Caco-2 (cell line): Measurements from ENCODE around the gene EEF1AKMT1. TPM values are rescaled to one million over a fixed set of nuclear protein-coding genes. Genes with fewer than 3 reads are reported as not detected.

Experiments
- BruUV-seq: library from RNA; stranded (reverse); fragments of 400-500 nt; replicated peaks from 2 replicates; lab custom pipeline; 2021; lab: Mats Ljungman, UMichigan
- CTCF ChIA-PET: fragments of 300-600 bp; sonication (Branson Sonifier 250); formaldehyde crosslinking; loops from one replicate; lab custom pipeline; 2022; ENCODE audit warnings: antibody characterized with exemption; lab: Charles Lee
- POLR2A ChIA-PET: fragments of 300-600 bp; sonication (Branson Sonifier 250); formaldehyde crosslinking; loops from one replicate; lab custom pipeline; 2022; ENCODE audit warnings: antibody characterized with exemption; lab: Charles Lee
- DNase-seq, 2 experiments: peaks; one replicate each; pipeline versions ENCODE4 v3.0.0 to v3.0.0-alpha.2; 2020 to 2022
- H3K27me3 ChIP-seq: replicated peaks from 2 replicates; pipeline ENCODE4 v1.6.0; 2011; ENCODE audit warnings: low read length; ENCODE audit not compliant: control insufficient read depth, insufficient read depth
- H3K36me3 ChIP-seq: 2 replicates; pipeline ENCODE4 v1.5.1; 2011; ENCODE audit warnings: low read length; ENCODE audit not compliant: control insufficient read depth, insufficient read depth
- H3K4me1 ChIP-seq: fragments of 250-450 bp; sonication (Bioruptor Pico); 2 replicates; pipeline ENCODE4 v1.5.1; 2020; ENCODE audit warnings: mild to moderate bottlenecking
- H3K4me3 ChIP-seq: 2 replicates; pipeline ENCODE4 v1.5.1; 2011; ENCODE audit warnings: low read depth, mild to moderate bottlenecking, control low read depth, low read length
- H3K9me3 ChIP-seq: fragments of 250-450 bp; sonication (Bioruptor Pico); 2 replicates; pipeline ENCODE4 v1.5.1; 2020; ENCODE audit warnings: mild to moderate bottlenecking, moderate library complexity
- H3K27ac Mint-ChIP-seq: one replicate; pipeline ENCODE4 v1.8.0; 2022; ENCODE audit warnings: mixed read lengths; ENCODE audit not compliant: unreplicated experiment
- H3K27me3 Mint-ChIP-seq: one replicate; pipeline ENCODE4 v1.8.0; 2022; ENCODE audit warnings: mixed read lengths; ENCODE audit not compliant: insufficient read depth, unreplicated experiment
- H3K36me3 Mint-ChIP-seq: one replicate; pipeline ENCODE4 v1.8.0; 2022; ENCODE audit warnings: mild to moderate bottlenecking, mixed read lengths; ENCODE audit not compliant: insufficient read depth, unreplicated experiment
- H3K4me1 Mint-ChIP-seq: one replicate; pipeline ENCODE4 v1.8.0; 2022; ENCODE audit warnings: low read depth, mixed read lengths; ENCODE audit not compliant: unreplicated experiment
- H3K4me3 Mint-ChIP-seq: one replicate; pipeline ENCODE4 v1.8.0; 2022; ENCODE audit warnings: mild to moderate bottlenecking, moderate library complexity, mixed read lengths; ENCODE audit not compliant: unreplicated experiment
- H3K9me3 Mint-ChIP-seq: one replicate; pipeline ENCODE4 v1.8.0; 2022; ENCODE audit warnings: mixed read lengths; ENCODE audit not compliant: unreplicated experiment
- CTCF ChIP-seq, 2 experiments: fragments of 200-600 bp in 1 of 2; IDR thresholded peaks; 1 replicate in 1 of 2; 2 replicates in 1 of 2; pipeline versions ENCODE4 v1.5.1 to v1.8.0; 2011 to 2022; ENCODE audit warnings: antibody characterized with exemption in 1 of 2, control low read depth in 1 of 2, inconsistent platforms in 1 of 2, low read depth in 1 of 2, low read length in 1 of 2, mild to moderate bottlenecking in 1 of 2, moderate library complexity in 1 of 2; ENCODE audit not compliant: insufficient read depth in 1 of 2, severe bottlenecking in 1 of 2, unreplicated experiment in 1 of 2
- intact Hi-C: fragments of 100-400 bp; cut with micrococcal nuclease; formaldehyde crosslinking; loops from one replicate; pipeline ENCODE4 v1.10.0; 2022; ENCODE audit not compliant: unreplicated experiment
- total RNA-seq: library from RNA; stranded (reverse); gene quantifications from 2 replicates; pipeline ENCODE4 v1.2.3, GENCODE V29; 2022

Gene EEF1AKMT1
- total RNA-seq, 1 experiment from 2014 or later = 8.6 TPM

GRCh38 chr13:20767309-20767943 is 6.3 kb downstream of the EEF1AKMT1 start:
- no peaks in the 10 kb centered on the region for H3K36me3 ChIP-seq
- peaks cover 21% of the 10 kb centered on the region for H3K36me3 Mint-ChIP-seq
- peaks cover 22% of the 10 kb centered on the region for H3K9me3 Mint-ChIP-seq
- H3K27me3 Mint-ChIP-seq = no peaks in the 10 kb centered on the region
- BruUV-seq = no TSS peak
- no peak overlapping the region for H3K27ac Mint-ChIP-seq
- H3K4me1 Mint-ChIP-seq = peaks cover 12% of the 10 kb centered on the region
- no peak for DNase-seq
- no peaks in the 10 kb centered on the region for H3K4me1 ChIP-seq
- H3K4me3 Mint-ChIP-seq = no peak overlapping the region
- H3K9me3 ChIP-seq = peaks cover 8% of the 10 kb centered on the region
- ChIA-PET CTCF (interaction anchor here (0.6 kb wide), 1 partner anchor 32 kb away, joined by 7 read pairs; no protein-coding TSS in a partner anchor), POLR2A (interaction anchor here (0.6 kb wide), 1 partner anchor 169 kb away, joined by 7 read pairs; no protein-coding TSS in a partner anchor)
- H3K27me3 ChIP-seq = no peaks in the 10 kb centered on the region
- no peak overlapping the region for H3K4me3 ChIP-seq
- intact Hi-C loops = no loop called here
- TF ChIP-seq CTCF (IDR thresholded peaks at IDR 0.05; ENCODE audit: insufficient read depth in 1 of 2, low read depth in 1 of 2, low read length in 1 of 2, severe bottlenecking in 1 of 2, unreplicated experiment in 1 of 2) = no peak

- ChIA-PET CTCF (no interaction called here), POLR2A (no interaction called here)
- H3K36me3 ChIP-seq = no peaks in the 10 kb centered on the region
Observed at GRCh38 chr13:20760872-20761271, 12.9 kb downstream of the EEF1AKMT1 start.

GRCh38 chr13:20754009-20754408 is 19.8 kb downstream of the EEF1AKMT1 start:
- Histone ChIP-seq H3K4me1 (no peaks in the 10 kb centered on the region), H3K27me3 (no peaks in the 10 kb centered on the region), H3K4me3 (no peak overlapping the region), H3K36me3 (no peaks in the 10 kb centered on the region), H3K9me3 (peaks cover 24% of the 10 kb centered on the region)
- no peak for DNase-seq
- Mint-ChIP-seq H3K4me1 (peaks cover 7% of the 10 kb centered on the region), H3K27ac (no peak overlapping the region), H3K27me3 (no peaks in the 10 kb centered on the region), H3K36me3 (no peaks in the 10 kb centered on the region), H3K9me3 (peaks cover 51% of the 10 kb centered on the region), H3K4me3 (no peak overlapping the region)
- TF ChIP-seq CTCF (IDR thresholded peaks at IDR 0.05; ENCODE audit: insufficient read depth in 1 of 2, low read depth in 1 of 2, low read length in 1 of 2, severe bottlenecking in 1 of 2, unreplicated experiment in 1 of 2) = no peak
- POLR2A ChIA-PET = interaction anchor here (0.6 kb wide), 1 partner anchor 247 kb away, joined by 5 read pairs; no protein-coding TSS in a partner anchor
- CTCF ChIA-PET = no interaction called here
- BruUV-seq = no TSS peak
- intact Hi-C loops = no loop called here

More at GRCh38 chr13:20760872-20761271, 12.9 kb downstream of the EEF1AKMT1 start:
- Mint-ChIP-seq H3K36me3 (no peaks in the 10 kb centered on the region), H3K9me3 (peaks cover 12% of the 10 kb centered on the region), H3K4me3 (no peak overlapping the region), H3K27ac (no peak overlapping the region), H3K27me3 (no peaks in the 10 kb centered on the region), H3K4me1 (peaks cover 7% of the 10 kb centered on the region)
- Histone ChIP-seq H3K4me1 (no peaks in the 10 kb centered on the region), H3K4me3 (no peak overlapping the region), H3K27me3 (no peaks in the 10 kb centered on the region), H3K9me3 (peaks cover 8% of the 10 kb centered on the region)
- no peak for TF ChIP-seq CTCF (IDR thresholded peaks at IDR 0.05; ENCODE audit: insufficient read depth in 1 of 2, low read depth in 1 of 2, low read length in 1 of 2, severe bottlenecking in 1 of 2, unreplicated experiment in 1 of 2)
- no peak for DNase-seq
- intact Hi-C loops = no loop called here
- no TSS peak for BruUV-seq
